ENCODE data around the gene TTC14.
"Not testable (repeated sequence)": the region's sequence is repeated elsewhere in the genome, so short reads cannot be mapped to it uniquely, and the experiment has no call there.

The TTC14 gene, protein sequence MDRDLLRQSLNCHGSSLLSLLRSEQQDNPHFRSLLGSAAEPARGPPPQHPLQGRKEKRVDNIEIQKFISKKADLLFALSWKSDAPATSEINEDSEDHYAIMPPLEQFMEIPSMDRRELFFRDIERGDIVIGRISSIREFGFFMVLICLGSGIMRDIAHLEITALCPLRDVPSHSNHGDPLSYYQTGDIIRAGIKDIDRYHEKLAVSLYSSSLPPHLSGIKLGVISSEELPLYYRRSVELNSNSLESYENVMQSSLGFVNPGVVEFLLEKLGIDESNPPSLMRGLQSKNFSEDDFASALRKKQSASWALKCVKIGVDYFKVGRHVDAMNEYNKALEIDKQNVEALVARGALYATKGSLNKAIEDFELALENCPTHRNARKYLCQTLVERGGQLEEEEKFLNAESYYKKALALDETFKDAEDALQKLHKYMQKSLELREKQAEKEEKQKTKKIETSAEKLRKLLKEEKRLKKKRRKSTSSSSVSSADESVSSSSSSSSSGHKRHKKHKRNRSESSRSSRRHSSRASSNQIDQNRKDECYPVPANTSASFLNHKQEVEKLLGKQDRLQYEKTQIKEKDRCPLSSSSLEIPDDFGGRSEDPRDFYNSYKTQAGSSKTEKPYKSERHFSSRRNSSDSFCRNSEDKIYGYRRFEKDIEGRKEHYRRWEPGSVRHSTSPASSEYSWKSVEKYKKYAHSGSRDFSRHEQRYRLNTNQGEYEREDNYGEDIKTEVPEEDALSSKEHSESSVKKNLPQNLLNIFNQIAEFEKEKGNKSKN

DNA sequence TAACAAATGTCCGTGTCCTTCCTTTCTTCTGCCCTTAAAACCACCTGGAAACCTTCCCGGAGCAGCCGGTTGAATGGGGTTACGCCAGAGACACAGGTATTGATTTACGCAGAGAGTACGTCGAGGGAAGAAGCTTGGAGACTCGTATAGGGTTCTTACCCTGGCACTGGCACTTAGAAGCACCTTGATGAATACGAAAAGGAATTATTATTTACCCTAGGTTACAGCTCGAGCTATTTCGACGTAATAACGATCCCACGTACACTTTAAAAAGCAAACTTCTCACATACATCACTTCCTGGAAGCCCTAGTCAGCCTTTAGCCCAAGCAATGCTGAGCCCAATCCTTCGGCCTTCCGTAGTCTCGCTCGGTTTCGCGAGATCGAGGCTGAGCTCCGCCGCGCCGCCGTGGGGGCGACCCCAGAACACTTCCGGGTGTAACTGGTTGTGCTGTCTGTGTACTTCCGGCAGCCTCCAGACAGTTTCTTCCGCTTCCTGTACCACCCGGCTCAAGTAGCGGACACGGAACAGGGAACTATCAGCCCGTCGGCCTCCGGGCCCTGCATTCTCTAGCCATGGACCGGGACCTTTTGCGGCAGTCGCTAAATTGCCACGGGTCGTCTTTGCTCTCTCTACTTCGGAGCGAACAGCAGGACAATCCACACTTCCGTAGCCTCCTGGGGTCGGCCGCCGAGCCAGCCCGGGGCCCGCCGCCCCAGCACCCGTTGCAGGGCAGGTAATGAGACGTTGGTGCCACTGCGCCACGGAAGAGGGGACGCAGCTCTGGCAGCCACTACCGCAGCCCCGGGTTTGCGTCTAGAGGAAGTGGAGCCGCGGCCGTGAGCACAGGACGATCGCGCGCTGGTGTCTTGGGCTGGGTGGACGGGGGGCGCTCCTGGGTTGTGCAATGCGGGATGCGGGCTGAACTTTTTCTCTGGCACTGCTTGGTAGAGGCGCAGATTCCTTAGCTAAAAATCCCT lies at the start of gene TTC14:
TSS of gene TTC14 (plus strand) at position 476 of the 979 bp plus-strand sequence. CDS start at position 575, 99 bp downstream.
- DNase-seq, result peak; percentile 87

DNA sequence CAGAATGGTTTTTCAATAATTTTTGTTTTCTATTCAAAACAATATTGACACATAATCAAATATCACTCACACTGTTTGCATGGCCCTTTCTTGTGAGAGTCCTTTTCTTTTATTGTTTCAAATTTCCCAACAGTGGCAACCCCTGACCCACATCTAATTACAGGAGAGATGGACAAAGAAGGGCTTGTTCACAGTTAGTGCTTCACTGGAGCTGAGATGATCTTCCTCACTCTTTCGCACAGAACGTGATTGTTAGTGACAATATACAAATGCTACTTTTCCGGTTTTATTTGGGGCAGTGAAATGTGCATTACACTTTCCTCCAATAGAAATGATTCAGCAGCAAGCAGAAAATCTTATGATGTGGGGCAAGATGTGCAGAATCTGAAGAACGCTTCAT lies 38.6 kb upstream of the TTC14 start:
- no peak for DNase-seq

DNA sequence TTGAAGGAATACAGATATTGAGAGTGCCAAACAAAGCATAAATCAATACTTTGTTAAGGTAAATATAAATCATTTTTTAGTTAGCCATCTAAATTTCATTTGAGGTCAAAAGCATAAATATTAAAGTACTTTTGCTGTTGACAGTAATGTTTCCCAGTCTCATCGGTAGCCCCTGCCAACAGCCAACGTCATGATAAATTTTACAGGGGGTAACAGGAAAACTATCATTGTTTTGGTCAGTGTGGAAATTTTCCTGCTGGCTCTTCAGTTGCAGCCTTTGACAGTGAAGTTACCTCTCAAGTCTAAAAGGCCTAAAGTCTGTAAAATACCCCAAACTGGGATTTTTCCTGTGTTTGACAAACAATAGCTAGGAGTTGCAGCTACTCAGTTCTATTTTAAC lies 37.3 kb upstream of the TTC14 start:
- DNase-seq, result no peak

DNA sequence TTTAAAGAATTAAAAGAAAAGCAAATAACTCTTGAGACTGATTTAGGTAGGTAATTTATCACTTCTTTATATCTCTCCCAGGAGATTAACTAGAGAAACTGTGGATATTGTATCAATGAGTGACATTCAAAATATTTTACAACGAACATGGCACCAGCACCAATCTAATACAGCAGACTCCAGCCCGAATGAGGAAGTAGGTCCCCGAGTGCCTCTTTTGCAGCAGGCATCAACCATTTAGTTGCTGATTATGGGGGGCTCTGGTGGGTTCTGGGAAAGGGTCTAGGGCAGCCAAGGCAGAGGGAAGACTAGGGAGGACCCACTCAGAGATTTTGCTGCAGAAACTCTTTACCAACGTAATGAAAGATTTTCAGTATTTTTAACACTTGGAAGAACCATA lies 31.7 kb upstream of the TTC14 start:
- DNase-seq, result no peak

DNA sequence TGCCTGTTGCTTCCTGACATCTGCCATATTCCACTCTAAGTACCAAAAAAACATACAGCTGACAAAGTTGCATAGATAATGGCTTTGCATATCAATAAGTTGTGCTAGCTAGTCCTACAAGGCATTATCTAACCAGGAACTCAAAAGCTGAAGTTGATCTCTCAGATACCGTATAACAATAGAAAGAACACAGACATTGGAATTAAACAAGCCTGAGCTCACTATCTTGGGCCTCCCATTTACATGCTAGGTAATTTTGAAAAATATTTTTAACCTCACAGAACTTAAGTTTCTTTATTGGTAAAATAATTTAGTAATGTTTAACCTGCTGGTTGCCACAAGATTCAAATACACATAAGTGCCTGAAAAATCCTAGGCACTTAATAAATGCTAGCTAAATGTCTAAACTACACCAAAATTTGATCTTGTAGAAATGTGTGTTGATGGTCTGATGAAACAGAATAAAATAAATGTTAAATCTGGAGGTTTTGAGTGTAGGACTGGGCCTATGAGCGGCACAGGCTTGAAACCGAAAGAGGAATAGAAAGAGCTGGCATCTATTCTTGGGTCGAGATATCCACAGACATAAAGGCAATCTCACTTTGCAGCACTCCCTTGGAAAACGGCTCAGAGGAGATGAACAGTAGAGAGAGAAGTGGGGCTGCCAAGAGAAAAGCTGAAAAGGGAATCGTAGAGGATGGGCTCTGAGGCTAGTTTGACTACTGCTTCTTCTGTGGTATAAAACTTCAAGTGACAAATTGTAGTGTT lies 29.9 kb upstream of the TTC14 start:
- no peak for DNase-seq

DNA sequence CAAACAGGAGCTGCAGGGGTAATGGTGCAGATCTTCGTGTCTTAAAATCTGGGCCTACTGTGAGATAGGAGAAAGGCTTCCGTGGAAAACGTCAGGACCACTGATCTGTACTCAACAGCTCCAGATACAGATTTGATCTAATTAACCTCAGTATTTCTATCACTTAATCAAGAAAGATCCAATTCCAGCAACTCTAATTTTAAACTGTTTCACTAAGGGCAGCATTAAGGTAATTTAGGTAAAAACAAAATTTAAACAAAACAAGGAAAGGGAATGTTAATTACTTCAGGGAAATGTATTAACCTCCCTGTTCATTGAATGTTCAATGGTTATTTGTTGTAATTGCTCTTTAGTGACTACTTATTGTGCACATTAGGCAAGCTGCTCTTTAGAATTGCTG lies 26.4 kb upstream of the TTC14 start:
- no peak for DNase-seq

DNA sequence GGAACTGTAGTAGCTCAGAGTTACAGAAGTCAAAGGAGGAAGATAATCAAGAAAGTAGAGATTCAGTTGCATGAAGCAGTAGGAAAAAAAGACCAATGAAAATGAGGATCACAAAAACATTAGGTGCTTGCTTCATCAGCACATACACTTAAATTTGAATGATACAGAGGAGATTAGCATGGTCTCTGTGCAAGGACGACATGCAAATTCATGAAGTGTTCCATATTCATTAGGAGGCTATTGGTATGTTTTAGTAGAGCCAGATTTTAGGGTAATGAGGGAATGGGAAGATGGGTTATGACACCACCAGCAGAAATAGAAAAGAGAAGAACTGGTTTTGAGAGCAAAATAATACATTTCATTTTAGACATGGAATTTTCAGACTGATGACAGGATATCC lies 21.0 kb upstream of the TTC14 start:
- DNase-seq, result no peak

DNA sequence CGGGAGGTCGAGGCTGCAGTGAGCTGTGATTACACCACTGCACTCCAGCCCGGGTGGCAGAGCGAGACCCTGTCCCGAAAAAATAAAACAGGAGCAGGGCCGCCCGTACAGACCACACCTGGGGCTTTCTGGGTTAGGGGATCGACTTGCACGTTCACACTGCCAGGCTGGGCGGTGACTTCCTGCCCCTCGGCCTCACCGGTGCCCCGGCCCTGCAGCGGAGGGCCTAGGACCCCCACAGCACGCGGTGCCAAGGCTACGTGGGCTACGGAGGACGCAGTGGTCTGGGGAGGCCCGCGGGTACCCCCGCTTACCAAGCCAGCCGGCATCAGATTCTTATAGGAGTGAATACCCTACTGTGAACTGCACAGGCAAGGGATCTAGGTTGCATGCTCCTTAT lies 11.6 kb upstream of the TTC14 start:
- no peak for DNase-seq

DNA sequence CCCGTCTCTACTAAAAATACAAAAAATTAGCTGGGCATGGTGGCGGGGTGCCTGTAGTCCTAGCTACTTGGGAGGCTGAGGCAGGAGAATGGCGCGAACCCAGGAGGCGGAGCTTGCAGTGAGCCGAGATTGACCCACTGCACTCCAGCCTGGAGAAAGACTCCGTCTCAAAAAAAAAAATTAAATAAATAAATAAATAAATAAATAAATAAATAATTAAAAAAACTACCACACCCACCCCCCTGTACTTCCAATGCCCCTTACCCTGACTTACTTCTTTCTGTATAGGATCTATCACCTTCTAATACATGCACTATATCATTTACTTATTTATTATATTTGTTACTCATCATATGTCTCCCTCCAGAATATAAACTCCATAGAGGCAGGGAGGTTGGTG lies 8.3 kb upstream of the TTC14 start:
- DNase-seq, result not testable (repeated sequence)

DNA sequence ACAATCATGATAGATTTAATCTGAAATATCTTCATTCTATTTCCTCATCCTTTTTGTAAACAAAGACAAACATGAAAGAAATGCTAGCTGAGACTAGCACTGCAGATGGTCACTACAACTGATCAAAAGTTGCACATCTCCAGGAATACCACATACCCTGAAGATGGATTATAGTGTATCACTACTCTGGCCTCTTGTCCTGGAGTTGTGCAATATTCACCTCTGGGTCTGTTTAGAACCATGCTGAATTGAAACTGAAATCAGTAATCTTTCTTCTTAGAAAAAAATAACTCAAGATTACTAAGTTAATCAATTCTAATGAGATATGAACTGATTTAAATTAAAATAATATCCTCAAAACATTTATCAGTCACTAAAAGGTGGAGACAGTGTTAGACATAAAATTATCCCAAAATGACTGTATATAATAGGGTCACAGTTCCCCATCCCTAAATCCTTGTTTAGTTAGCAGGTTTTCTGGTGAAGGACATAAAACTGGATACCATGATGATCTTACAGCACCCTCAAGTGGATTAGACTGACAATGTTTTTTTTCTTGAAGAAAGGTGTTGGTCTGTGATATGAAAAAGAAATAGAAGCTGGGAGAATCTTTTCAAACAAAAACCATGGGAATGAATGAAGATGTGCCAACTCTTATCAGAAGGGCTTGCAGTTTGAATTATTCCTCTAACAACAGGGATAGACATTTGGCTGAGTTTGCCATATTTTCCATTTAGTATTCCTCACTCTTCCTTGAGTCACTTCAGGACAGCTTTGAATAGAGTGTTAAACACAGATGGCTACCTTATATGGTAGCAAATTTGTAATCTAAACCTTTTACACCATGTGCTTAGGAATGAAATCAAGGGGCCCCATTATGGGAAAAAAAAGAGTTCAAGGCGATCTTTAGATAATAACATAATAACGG lies 7.1 kb upstream of the TTC14 start:
- DNase-seq, result no peak

DNA sequence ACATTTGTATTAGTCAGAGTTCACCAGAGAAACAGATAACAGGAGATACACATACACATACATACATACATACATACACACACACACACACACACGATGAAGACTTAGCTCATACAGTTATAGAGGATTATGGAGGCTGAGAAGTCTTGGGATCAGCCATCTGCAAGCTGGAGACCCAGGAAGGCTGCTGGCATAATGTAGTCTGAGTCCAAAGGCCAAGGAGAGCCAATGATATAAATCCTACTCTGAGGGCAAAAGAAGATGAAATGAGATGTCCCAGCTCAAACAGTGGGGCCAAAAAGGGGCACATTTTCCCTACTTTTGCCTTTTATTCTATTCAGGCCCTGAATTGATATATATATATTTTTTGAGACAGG lies 6.4 kb upstream of the TTC14 start:
- DNase-seq, result no peak

DNA sequence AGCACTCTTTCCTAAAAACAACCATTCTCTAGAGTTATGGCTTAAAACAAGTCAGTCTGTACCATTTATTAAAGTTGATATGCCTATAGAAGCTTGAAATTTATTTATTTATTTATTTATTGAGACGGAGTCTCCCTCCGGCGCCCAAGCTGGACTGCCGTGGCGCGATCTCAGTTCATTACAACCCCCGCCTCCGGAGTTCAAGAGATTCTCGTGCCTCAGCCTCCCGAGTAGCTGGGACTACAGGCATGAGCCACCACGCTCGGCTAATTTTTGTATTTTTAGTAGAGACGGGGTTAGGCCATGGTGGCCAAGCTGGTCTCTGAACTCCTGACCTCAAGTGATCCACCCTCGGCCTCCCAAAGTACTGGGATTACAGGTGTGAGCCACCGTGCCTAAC lies 1.5 kb upstream of the TTC14 start:
- no peak for DNase-seq

DNA sequence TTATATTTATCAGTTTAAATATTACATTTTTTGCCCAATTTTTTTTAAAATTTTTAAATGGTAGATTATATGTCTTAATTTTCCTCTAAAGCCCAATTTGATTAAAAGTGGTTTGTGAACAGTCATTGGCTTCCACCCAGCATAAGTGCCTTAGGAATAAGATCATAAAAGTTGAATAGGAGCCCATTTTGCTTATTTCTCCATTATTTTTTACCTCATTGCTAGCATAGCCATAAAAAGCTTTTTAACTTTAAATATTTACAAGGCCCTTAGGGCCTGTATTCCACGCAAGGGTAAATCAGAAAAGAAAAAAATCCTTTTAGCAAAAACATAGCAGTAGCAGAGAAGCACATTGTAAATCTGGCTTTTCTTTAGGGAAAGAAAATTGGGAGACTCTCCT lies 9.0 kb downstream of the TTC14 start:
- no peak for DNase-seq

DNA sequence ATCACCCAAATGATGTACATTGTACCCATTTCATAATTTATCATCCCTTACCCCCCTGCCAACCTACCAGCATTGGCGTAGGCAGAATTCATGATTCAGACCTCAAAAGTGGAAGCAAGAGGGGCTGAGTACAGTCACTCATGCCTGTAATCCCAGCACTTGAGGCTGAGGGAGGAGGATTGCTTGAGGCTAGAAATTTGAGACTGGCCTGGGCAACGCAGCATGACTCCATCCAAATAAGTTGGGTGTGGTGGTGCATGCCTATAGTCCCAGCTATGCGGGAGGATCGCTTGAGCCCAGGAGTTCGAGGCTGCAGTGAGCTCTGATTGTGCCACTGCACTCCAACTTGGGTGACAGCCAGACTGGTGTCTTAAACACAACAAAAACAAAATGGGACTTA lies 10.4 kb downstream of the TTC14 start:
- DNase-seq, result no peak

DNA sequence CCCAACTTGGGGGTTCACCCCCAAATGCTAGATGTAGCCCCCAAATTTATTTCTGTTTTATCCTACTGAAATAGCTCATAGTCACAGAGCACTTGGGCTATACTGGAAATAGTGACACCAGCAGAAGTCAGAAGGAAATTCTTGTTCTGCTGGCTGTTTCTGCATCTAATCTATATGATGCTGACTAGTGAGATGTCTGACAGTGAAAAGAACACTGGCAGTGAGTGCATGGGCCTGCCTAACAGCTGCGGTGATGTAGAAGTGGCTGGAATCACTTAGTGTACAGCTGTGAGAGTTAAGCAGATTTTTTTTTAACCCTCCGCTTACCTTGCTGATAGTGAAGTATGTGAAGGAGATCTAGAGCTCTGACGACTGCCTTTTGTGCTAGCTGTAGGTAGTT lies 14.0 kb downstream of the TTC14 start:
- DNase-seq, result no peak

DNA sequence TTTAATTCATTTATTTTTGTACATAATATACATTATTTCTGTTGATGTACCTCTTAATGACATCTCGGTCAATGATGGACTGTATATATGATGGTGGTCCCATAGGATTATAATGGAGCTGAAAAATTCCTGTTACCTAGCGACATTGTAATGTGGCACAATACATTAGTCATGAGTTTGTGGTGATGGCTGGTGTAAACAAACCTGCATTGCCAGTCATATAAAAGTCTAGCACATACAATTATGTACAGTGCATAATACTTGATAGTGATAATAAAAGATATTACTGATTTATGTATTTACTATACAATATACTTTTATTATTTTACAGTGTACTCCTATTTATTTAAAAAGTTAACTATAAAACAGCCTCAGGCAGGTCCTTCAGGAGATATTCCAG lies 15.1 kb downstream of the TTC14 start:
- DNase-seq, result no peak

DNA sequence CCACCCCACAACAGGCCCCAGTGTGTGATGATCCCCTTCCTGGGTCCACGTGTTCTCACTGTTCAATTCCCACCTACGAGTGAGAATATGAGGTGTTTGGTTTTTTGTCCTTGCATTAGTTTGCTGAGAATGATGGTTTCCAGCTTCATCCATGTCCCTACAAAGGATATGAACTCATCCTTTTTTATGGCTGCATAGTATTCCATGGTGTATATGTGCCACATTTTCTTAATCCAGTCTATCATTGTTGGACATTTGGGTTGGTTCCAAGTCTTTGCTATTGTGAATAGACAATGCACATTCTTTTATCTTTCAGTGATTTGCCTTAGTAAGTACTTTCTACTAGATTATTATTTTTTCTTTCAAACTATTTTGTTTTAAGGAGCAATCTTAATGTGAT lies 16.6 kb downstream of the TTC14 start:
- DNase-seq, result not testable (repeated sequence)

DNA sequence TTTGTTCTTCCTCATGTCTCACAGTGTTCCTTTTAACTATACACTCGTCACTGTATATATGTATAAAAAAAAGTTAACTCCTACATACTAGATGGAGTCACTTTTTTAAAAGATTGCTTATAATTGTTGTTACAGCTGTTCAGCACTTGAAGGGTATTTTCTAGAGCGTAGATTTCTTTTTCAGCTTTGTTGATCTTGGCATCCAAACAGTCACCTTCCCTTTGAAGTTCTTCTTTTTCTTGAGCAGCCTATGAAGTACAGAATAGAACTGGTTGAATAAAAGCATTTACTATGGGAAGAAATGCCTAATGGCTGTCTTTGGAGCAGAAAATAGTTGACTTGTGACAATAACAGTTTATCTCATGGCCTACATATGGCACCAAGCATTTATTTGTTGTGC lies 17.8 kb downstream of the TTC14 start:
- DNase-seq, result no peak

DNA sequence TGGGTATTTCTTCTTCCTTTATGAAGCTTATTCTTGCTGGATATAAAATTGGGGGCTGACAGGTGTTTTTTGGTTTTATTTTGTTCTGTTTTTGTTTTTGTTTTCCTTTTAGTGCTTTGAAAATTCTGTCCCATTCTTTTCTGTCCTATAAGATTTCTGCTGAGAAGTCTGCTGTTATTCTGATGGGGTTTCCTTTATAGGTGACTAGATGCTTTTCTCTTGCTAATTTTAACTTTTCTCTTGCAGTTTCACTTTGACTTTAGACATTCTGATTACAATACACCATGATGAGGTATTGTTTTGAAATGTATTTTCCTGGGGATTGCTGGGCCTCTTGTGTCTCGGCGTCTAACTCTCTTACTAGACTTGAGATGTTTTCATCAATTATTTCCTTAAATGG lies 22.8 kb downstream of the TTC14 start:
- no peak for DNase-seq

DNA sequence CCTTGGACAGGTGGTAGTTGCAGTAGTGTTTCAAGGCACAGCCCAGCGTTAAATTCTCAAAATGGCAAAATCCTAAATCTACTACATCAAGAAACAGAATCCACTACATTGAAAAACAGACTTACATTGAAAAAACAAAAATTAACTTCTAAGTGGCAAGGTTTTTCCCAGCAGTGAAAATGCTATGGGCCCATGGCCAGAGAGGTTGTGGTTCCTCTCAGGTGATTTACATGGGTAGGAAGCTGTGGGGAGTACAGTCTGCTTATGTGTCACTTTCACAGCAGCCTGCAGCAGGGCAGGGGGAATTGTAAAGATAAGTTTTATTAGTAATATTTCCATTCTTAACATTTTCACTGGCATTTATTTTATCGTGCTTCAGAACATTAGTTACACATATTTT lies 24.9 kb downstream of the TTC14 start:
- no peak for DNase-seq

DNA sequence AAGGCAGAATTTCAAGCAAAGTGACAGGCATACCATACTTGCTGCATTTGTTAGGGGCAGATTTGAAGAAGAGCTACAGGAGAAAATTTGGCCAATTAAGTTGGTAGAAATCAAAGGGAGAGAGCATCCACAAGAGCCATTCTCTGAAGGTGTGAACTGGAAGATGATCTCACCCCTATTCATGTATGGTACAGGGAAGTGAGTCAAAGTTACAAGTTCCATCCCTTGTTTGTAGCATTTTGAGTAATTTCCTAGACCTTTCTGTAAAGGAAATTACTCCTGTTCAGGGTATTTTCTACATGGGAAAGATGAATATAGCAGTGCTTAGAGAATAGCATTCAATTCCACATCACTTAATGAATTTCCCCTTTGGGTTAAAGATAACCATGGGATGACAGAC lies 28.4 kb downstream of the TTC14 start:
- DNase-seq, result no peak
